ACC112 (cell line): ENCODE measurements around the gene ZDHHC7.

Experiments
- H2AFZ ChIP-seq: fragments of 200-600 bp; sonication (generic); one replicate; pipeline ENCODE4 v1.6.0; 2017; ENCODE audit warnings: antibody characterized with exemption, low read length; ENCODE audit not compliant: unreplicated experiment
- H3K27ac ChIP-seq: fragments of 200-600 bp; sonication (generic); 2 replicates; pipeline ENCODE4 v1.5.1; 2014; ENCODE audit warnings: low read depth, mild to moderate bottlenecking, antibody characterized with exemption, low read length, moderate library complexity
- H3K27me3 ChIP-seq: fragments of 200-600 bp; sonication (generic); 2 replicates; pipeline ENCODE4 v1.6.1; 2014; ENCODE audit warnings: mild to moderate bottlenecking, antibody characterized with exemption, low read length, moderate library complexity, mixed read lengths; ENCODE audit not compliant: insufficient read depth
- H3K36me3 ChIP-seq: fragments of 200-600 bp; sonication (generic); 2 replicates; pipeline ENCODE4 v1.6.1; 2016; ENCODE audit warnings: mild to moderate bottlenecking, antibody characterized with exemption, low read length, moderate library complexity, mixed read lengths; ENCODE audit not compliant: insufficient read depth
- H3K4me1 ChIP-seq: fragments of 200-600 bp; sonication (generic); one replicate; pipeline ENCODE4 v1.6.1; 2016; ENCODE audit warnings: low read length, mixed read lengths; ENCODE audit not compliant: insufficient read depth, unreplicated experiment, control insufficient read depth
- H3K4me3 ChIP-seq: fragments of 200-600 bp; sonication (generic); 2 replicates; pipeline ENCODE4 v1.5.1; 2014; ENCODE audit warnings: mild to moderate bottlenecking, low read depth, low read length
- H3K79me2 ChIP-seq: fragments of 200-600 bp; sonication (generic); one replicate; pipeline ENCODE4 v1.6.0; 2016; ENCODE audit warnings: low read length; ENCODE audit not compliant: control insufficient read depth, unreplicated experiment, insufficient read depth

Gene ZDHHC7

GRCh38 chr16:84937196-84938005, 73.9 kb downstream of the ZDHHC7 start:
- Histone ChIP-seq H3K27me3 (no peaks in the 10 kb centered on the region), H3K79me2 (no peaks in the 10 kb centered on the region), H3K36me3 (no peaks in the 10 kb centered on the region), H3K27ac (no peak overlapping the region), H2AFZ (no peak overlapping the region), H3K4me1 (peaks cover 4% of the 10 kb centered on the region), H3K4me3 (no peak overlapping the region)

GRCh38 chr16:84933774-84934631, 77.3 kb downstream of the ZDHHC7 start:
- no peaks in the 10 kb centered on the region for H3K27me3 ChIP-seq
- H3K79me2 ChIP-seq = no peaks in the 10 kb centered on the region
- H3K4me3 ChIP-seq = no peak overlapping the region
- no peaks in the 10 kb centered on the region for H3K36me3 ChIP-seq
- H3K4me1 ChIP-seq = peaks cover 7% of the 10 kb centered on the region
- no peak overlapping the region for H2AFZ ChIP-seq
- no peak overlapping the region for H3K27ac ChIP-seq

GRCh38 chr16:84932681-84933080, 78.7 kb downstream of the ZDHHC7 start:
- H3K27ac ChIP-seq = no peak overlapping the region
- no peak overlapping the region for H2AFZ ChIP-seq
- H3K4me1 ChIP-seq = peaks cover 15% of the 10 kb centered on the region
- H3K79me2 ChIP-seq = no peaks in the 10 kb centered on the region
- H3K4me3 ChIP-seq = no peak overlapping the region
- no peaks in the 10 kb centered on the region for H3K36me3 ChIP-seq
- no peaks in the 10 kb centered on the region for H3K27me3 ChIP-seq

GRCh38 chr16:84931506-84931905, 79.8 kb downstream of the ZDHHC7 start:
- Histone ChIP-seq H3K36me3 (no peaks in the 10 kb centered on the region), H2AFZ (no peak overlapping the region), H3K4me3 (no peak overlapping the region), H3K4me1 (peaks cover 15% of the 10 kb centered on the region), H3K27ac (no peak overlapping the region), H3K27me3 (no peaks in the 10 kb centered on the region), H3K79me2 (no peaks in the 10 kb centered on the region)

- Histone ChIP-seq H3K36me3 (no peaks in the 10 kb centered on the region), H3K79me2 (no peaks in the 10 kb centered on the region), H3K4me1 (peaks cover 15% of the 10 kb centered on the region), H3K27ac (no peak overlapping the region), H3K4me3 (no peak overlapping the region), H3K27me3 (no peaks in the 10 kb centered on the region), H2AFZ (no peak overlapping the region)
Observed at GRCh38 chr16:84931107-84931494, 80.2 kb downstream of the ZDHHC7 start.

- H2AFZ ChIP-seq = no peak overlapping the region
Observed at GRCh38 chr16:84930298-84931106, 80.8 kb downstream of the ZDHHC7 start.

GRCh38 chr16:84929421-84930297, 81.7 kb downstream of the ZDHHC7 start:
- no peak overlapping the region for H2AFZ ChIP-seq
- H3K36me3 ChIP-seq = no peaks in the 10 kb centered on the region
- no peaks in the 10 kb centered on the region for H3K79me2 ChIP-seq
- peaks cover 15% of the 10 kb centered on the region for H3K4me1 ChIP-seq
- H3K27me3 ChIP-seq = no peaks in the 10 kb centered on the region
- no peak overlapping the region for H3K27ac ChIP-seq
- H3K4me3 ChIP-seq = no peak overlapping the region

More at GRCh38 chr16:84930298-84931106, 80.8 kb downstream of the ZDHHC7 start:
- H3K36me3 ChIP-seq = no peaks in the 10 kb centered on the region
- H3K4me3 ChIP-seq = no peak overlapping the region
- H3K27me3 ChIP-seq = no peaks in the 10 kb centered on the region
- H3K79me2 ChIP-seq = no peaks in the 10 kb centered on the region
- peaks cover 15% of the 10 kb centered on the region for H3K4me1 ChIP-seq
- H3K27ac ChIP-seq = no peak overlapping the region

- H2AFZ ChIP-seq = peak overlapping the region; percentile 8
- H3K27ac ChIP-seq = no peak overlapping the region; the same call in 1 of the 2 replicates
- no peaks in the 10 kb centered on the region for H3K27me3 ChIP-seq
- H3K4me1 ChIP-seq = peaks cover 15% of the 10 kb centered on the region
- no peaks in the 10 kb centered on the region for H3K36me3 ChIP-seq
- H3K4me3 ChIP-seq = 0 out of 2 replicates have a peak overlapping the region, but pooled peaks have one; percentile 2
- no peaks in the 10 kb centered on the region for H3K79me2 ChIP-seq
Observed at GRCh38 chr16:84928679-84929420, 82.5 kb downstream of the ZDHHC7 start.
